IMR-90 (cell line): Measurements from ENCODE around the gene RPS6KA5.

ENCODE experiments used
- BHLHE40 ChIP-seq: fragments of 150-350 bp; IDR thresholded peaks from 2 replicates; pipeline ENCODE4 v1.6.1; 2016; ENCODE audit warnings: mild to moderate bottlenecking, low read depth, low read length
- CEBPB ChIP-seq: IDR thresholded peaks from 2 replicates; pipeline ENCODE4 v1.6.1; 2012; ENCODE audit warnings: low read depth, low read length, improper control_type of control experiment
- CHD1 ChIP-seq: IDR thresholded peaks from 2 replicates; pipeline ENCODE4 v1.6.1; 2012; ENCODE audit warnings: low read depth, low read length, improper control_type of control experiment
- CTCF ChIP-seq: conservative IDR thresholded peaks from 2 replicates; pipeline ENCODE4 v1.5.1; 2012; ENCODE audit warnings: mild to moderate bottlenecking, low read depth, low read length, improper control_type of control experiment
- ELK1 ChIP-seq: fragments of 150-350 bp; IDR thresholded peaks from 2 replicates; pipeline ENCODE4 v1.6.1; 2016; ENCODE audit warnings: low read depth, mild to moderate bottlenecking, low read length, moderate library complexity, borderline replicate concordance
- FOS ChIP-seq: fragments of 150-350 bp; IDR thresholded peaks from 2 replicates; pipeline ENCODE4 v1.6.1; 2016; ENCODE audit warnings: low read depth, low read length
- MAZ ChIP-seq: IDR thresholded peaks from 2 replicates; pipeline ENCODE4 v1.6.1; 2012; ENCODE audit warnings: low read depth, mild to moderate bottlenecking, low read length, improper control_type of control experiment, moderate library complexity, borderline replicate concordance
- MXI1 ChIP-seq: IDR thresholded peaks from 2 replicates; pipeline ENCODE4 v1.6.1; 2012; ENCODE audit warnings: low read depth, mild to moderate bottlenecking, low read length, moderate library complexity, borderline replicate concordance
- POLR2A ChIP-seq: IDR thresholded peaks from 2 replicates; pipeline ENCODE4 v1.6.1; 2012; ENCODE audit warnings: mild to moderate bottlenecking, low read depth, low read length
- RAD21 ChIP-seq: IDR thresholded peaks from 2 replicates; pipeline ENCODE4 v1.6.1; 2012; ENCODE audit warnings: low read length, improper control_type of control experiment
- RCOR1 ChIP-seq: IDR thresholded peaks from 2 replicates; pipeline ENCODE4 v1.6.1; 2012; ENCODE audit warnings: mild to moderate bottlenecking, low read length, improper control_type of control experiment; ENCODE audit not compliant: insufficient replicate concordance
- RFX5 ChIP-seq: IDR thresholded peaks from 2 replicates; pipeline ENCODE4 v1.8.0; 2012; ENCODE audit warnings: low read depth, mild to moderate bottlenecking, low read length, moderate library complexity
- SMC3 ChIP-seq: fragments of 150-350 bp; IDR thresholded peaks from 2 replicates; pipeline ENCODE4 v1.6.1; 2016; ENCODE audit warnings: low read depth, mild to moderate bottlenecking, antibody characterized with exemption, low read length, moderate library complexity
- USF2 ChIP-seq: fragments of 150-350 bp; IDR thresholded peaks from 2 replicates; pipeline ENCODE4 v1.6.1; 2017; ENCODE audit warnings: mild to moderate bottlenecking, antibody characterized with exemption, low read length, low read depth

- no peak for TF ChIP-seq CTCF
- TF ChIP-seq POLR2A, result no peak
- TF ChIP-seq ELK1, result no peak
- no peak for TF ChIP-seq RFX5
- TF ChIP-seq RCOR1, result no peak
- no peak for TF ChIP-seq BHLHE40
- no peak for TF ChIP-seq MXI1
- no peak for TF ChIP-seq CHD1
- no peak for TF ChIP-seq MAZ
- TF ChIP-seq USF2, result no peak
- TF ChIP-seq SMC3, result no peak
- TF ChIP-seq RAD21, result no peak
- TF ChIP-seq CEBPB, result no peak
- no peak for TF ChIP-seq FOS
These were observed 39.3 kb downstream of the RPS6KA5 start for GRCh38 chr14:91021115-91021514.
